Heart right ventricle (tissue), 16 donors: ENCODE results near the gene MAST1. TPM values are rescaled to one million over a fixed set of nuclear protein-coding genes. Genes with fewer than 3 reads are reported as not detected.

Experiments
- ATAC-seq, 8 donors: fragments of 200-7000 bp; cut with Tn5 transposase; one replicate each; pipeline ENCODE4 v1.9.1; 2020; ENCODE audit warnings: mild to moderate bottlenecking in 8 of 8, moderate library complexity in 8 of 8, moderate number of reproducible peaks in 1 of 8
- DNase-seq, 2 donors: peaks; one replicate each; pipeline ENCODE4 v3.0.0-alpha.2; 2020
- H3K27ac ChIP-seq, 10 donors: fragments of 200-600 bp; sonication (generic) in 2 of 10; one replicate each; pipeline versions ENCODE4 v1.5.0 to v1.8.0; 2020 to 2022; ENCODE audit warnings: mild to moderate bottlenecking in 3 of 10
- H3K27me3 ChIP-seq, 7 donors: fragments of 200-600 bp; one replicate each; pipeline ENCODE4 v1.8.0; 2021 to 2022; ENCODE audit warnings: mild to moderate bottlenecking in 2 of 7
- H3K36me3 ChIP-seq, 9 donors: fragments of 200-600 bp; sonication (generic) in 1 of 9; one replicate each; pipeline versions ENCODE4 v1.5.0 to v1.8.0; 2020 to 2022; ENCODE audit warnings: mild to moderate bottlenecking in 2 of 9
- H3K4me1 ChIP-seq, 9 donors: fragments of 200-600 bp; sonication (generic) in 1 of 9; one replicate each; pipeline versions ENCODE4 v1.5.0 to v1.8.0; 2020 to 2022; ENCODE audit warnings: mild to moderate bottlenecking in 4 of 9
- H3K4me3 ChIP-seq, 10 donors: fragments of 200-600 bp; sonication (generic) in 2 of 10; one replicate each; pipeline versions ENCODE4 v1.5.0 to v1.8.0; 2020 to 2022; ENCODE audit warnings: mild to moderate bottlenecking in 7 of 10, moderate library complexity in 2 of 10
- H3K9me3 ChIP-seq, 11 donors: fragments of 200-600 bp in 10 of 11; sonication (generic) in 2 of 11; one replicate each; pipeline versions ENCODE4 v1.5.0 to v1.8.0; 2013 to 2022; ENCODE audit warnings: mild to moderate bottlenecking in 2 of 11, control low read depth in 1 of 11, moderate library complexity in 1 of 11
- CTCF ChIP-seq, 9 donors: fragments of 200-600 bp; sonication (generic) in 2 of 9; IDR thresholded peaks; one replicate each; pipeline versions ENCODE4 v1.5.0 to v1.8.0; 2021 to 2022; ENCODE audit warnings: antibody characterized with exemption in 9 of 9, mild to moderate bottlenecking in 5 of 9, moderate library complexity in 1 of 9
- WGBS, 2 donors: extraction: QIAGEN DNeasy Blood & Tissue Kit; methylation state at CpG; one replicate each; pipeline ENCODE4 v1.1.7; 2013; ENCODE audit warnings: inconsistent platforms in 1 of 2; 5-methylcytosine and 5-hydroxymethylcytosine counted together
- intact Hi-C, 10 donors: fragments of 100-400 bp; cut with DNase I; formaldehyde crosslinking; loops; one replicate each; pipeline versions ENCODE4 v1.11.1 to v1.14.2; 2022
- polyA plus RNA-seq, 2 donors: library from polyadenylated mRNA; stranded (reverse); fragments of 200-250 nt; gene quantifications; one replicate each; pipeline ENCODE4 v1.2.3, GENCODE V29; 2013
- total RNA-seq, 10 donors: library from RNA; stranded (reverse); fragmentation: NEBNext Ultra II Directional in 3 of 10; extraction: Animal tissue kit (Norgen Biotek cat#: 25700) in 3 of 10; gene quantifications; one replicate each; pipeline versions ENCODE4 v1.2.1 to v1.2.4, GENCODE V29; 2021 to 2023
- donor health status: Arrhythmogenic right ventricular cardiomyopathy.
- donor health status: ischemic (EF 13 %, LVEDD 7.1; RV severe dilation, severe dysfunction).
- donor health status: healthy with polysubstance abuse.
- donor health status: DM: no; HTN: yes; CAD: no.
- donor health status: DM: no; HTN: no; CAD: no.
- donor health status: ischemic (EF 25% LVEDD 6.9; RV normal size, moderate dysfunction).
- donor health status: ischemic (EF 25% LVEDD 5.7; RV mildly dilated, moderate dysfunction).
- donor health status: healthy.
- donor health status: DM: yes; HTN: yes; CAD: no.
- donor health status: Ischemic cardiomyopathy.
- donor health status: ischemic (EF 35%, LVEDD 5.7; RV mildly dilated, moderate dysfunction).
- donor health status: nonischemic (EF 11% LVEDD 7.7; RV severe dilation, severe dysfunction).
- donor health status: DM: yes; HTN: yes; CAD: no.
- donor health status: PGD.
- donor health status: ischemic (EF 29% LVEDD 5.4; RV normal size, mild dysfunction).
- donor health status: nonischemic (EF 23%, LVEDD 6.1; RV moderate dilation, normal function).

MAST1 gene
- total and polyA plus RNA-seq, 12 donors: 0.07 to 0.88 (median 0.31) TPM; not detected in 2

DNA sequence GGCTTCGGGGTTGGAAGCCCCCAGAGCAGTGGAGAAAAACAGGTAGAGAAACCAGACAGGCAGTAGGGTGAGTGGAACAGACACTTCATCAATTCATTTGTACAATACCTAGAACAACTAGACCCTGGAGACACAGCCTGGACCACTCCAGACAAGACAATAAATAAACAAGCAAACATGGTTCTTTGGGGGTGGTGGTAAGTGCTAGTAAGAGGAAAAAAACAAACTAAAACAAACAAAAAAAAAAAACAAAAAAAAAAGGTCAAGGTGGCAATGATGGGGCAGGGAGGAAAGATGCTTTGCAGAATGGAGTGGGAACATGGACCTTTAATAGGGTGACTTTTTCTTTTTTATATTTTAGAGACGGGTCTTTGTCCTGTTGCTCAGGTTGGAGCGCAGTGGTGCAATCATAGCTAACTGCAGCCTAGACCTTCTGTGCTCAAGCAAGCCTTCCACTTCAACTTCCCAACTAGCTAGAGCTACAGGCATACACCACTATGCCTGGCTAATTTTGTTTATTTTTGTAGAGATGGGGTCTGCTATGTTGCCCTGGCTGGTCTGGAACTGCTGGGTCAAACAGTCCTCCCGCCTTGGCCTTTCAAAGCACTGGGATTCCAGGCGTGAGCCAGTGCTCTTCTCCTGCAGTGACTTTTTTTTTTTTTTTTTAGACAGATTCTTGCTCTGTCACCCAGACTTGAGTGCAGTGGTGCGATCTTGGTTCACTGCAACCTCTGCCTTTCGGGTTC, 43.9 kb upstream of the MAST1 start:
- intact Hi-C loops: loop anchor here in 5 of 10 donors (2.0 to 10.0 kb wide), 5 partner anchors 16 to 360 kb away; partner anchors contain the start of genes IER2 (in 2 of the 5), STX10 (in 2 of the 5) and TNPO2 (in 1 of the 5)
- Histone ChIP-seq H3K27me3 (no peaks in the 10 kb centered on the region), H3K9me3 (no peaks in the 10 kb centered on the region), H3K27ac (peak overlapping the region; percentile 94 to 100 (median 99)), H3K4me3 (peak overlapping the region in 9 of 10 donors; percentile 70 to 100 (median 88)), H3K36me3 (peaks cover 0 to 37% (median 7%) of the 10 kb centered on the region in 9 donors), H3K4me1 (peaks cover 7 to 41% (median 30%) of the 10 kb centered on the region in 9 donors)
- DNase-seq (no peak), ATAC-seq (no peak)
- no peak for TF ChIP-seq CTCF (IDR thresholded peaks at IDR 0.05)
- WGBS, 2 donors: 78 to 80% methylated on average over 7 of the region's 7 CpGs

GRCh38 chr19:12794971-12795381, 43.3 kb upstream of the MAST1 start:
- Histone ChIP-seq H3K27me3 (no peaks in the 10 kb centered on the region), H3K27ac (peak overlapping the region in 8 of 10 donors; percentile 32 to 100 (median 99)), H3K4me1 (peaks cover 7 to 41% (median 31%) of the 10 kb centered on the region in 9 donors), H3K4me3 (peak overlapping the region in 1 of 10 donors; percentile 100), H3K36me3 (peaks cover 0 to 43% (median 13%) of the 10 kb centered on the region in 9 donors), H3K9me3 (no peaks in the 10 kb centered on the region)
- intact Hi-C loops: loop anchor here in 8 of 10 donors (2.0 to 10.0 kb wide), 7 partner anchors 16 to 360 kb away; partner anchors contain the start of genes IER2 (in 2 of the 8), STX10 (in 2 of the 8) and TNPO2 (in 1 of the 8)
- no peak for TF ChIP-seq CTCF (IDR thresholded peaks at IDR 0.05)
- ATAC-seq: no peak
- WGBS, 2 donors: 91 to 92% methylated on average over 9 of the region's 9 CpGs
- DNase-seq: no peak

DNA sequence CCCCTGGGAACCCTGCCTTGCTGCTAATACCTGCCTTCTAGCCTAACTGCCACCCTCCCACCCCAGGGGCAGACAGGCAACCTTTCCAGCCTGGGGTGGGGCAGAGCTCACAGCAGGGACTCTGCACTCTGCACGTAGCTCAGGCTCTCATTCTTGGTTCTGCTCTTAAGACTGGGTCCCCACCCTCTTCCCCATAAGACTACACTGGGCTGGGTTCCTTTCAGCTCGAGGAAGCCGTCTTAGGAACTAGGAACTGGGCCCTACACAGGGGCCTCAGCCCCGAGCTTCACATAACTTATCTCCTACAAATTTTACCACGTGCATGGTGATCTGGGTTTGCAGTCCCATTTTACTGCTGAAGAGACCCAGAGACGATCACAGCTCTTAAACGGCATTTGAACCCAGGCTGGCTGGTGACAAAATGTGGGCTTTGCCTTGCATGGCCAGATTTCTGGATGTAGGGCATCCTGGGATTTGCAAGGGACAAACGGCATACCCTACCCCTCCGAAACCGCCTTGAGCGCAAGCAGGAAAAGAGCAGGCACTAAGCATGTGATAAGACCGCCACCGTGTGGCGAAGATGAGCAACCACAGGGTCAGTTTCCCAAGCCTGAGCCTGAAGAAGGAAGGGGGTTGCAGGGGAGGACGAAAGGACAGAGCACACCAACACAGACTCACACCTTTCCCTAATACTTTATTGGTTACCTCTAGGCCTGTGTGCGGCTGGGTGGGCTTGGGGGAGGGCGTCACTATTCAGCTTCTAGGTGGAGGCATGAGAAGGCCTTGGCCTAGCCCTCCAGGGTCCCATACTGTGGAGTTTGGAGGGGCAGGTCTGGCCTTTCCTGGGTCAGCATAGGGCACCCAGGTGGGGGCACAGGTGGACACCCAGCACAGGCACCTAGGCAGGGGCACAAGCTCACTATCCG, 41.9 kb upstream of the MAST1 start:
- ATAC-seq: peak in 5 of 8 donors; percentile 3 to 35 (median 29)
- Histone ChIP-seq H3K36me3 (peaks cover 0 to 49% (median 15%) of the 10 kb centered on the region in 9 donors), H3K27ac (peak overlapping the region in 9 of 10 donors; percentile 13 to 100 (median 36)), H3K27me3 (no peaks in the 10 kb centered on the region), H3K9me3 (no peaks in the 10 kb centered on the region), H3K4me3 (peak overlapping the region in 2 of 10 donors; percentile 1 to 17), H3K4me1 (peaks cover 0 to 46% (median 35%) of the 10 kb centered on the region in 9 donors)
- TF ChIP-seq CTCF (IDR thresholded peaks at IDR 0.05): peak; percentile 88 to 95 (median 93)
- intact Hi-C loops: loop anchor here in 8 of 10 donors (1.0 to 10.0 kb wide), 7 partner anchors 19 to 358 kb away; partner anchors contain the start of genes HOOK2 (in 1 of the 8), IER2 (in 1 of the 8) and STX10 (in 1 of the 8)
- WGBS, 2 donors: 9 to 11% methylated on average over 18 of the region's 18 CpGs
- DNase-seq: peak; percentile 66 to 78
